ENCODE data around the gene TMEM163. TPM values are rescaled to one million over a fixed set of nuclear protein-coding genes. Genes with fewer than 3 reads are reported as not detected.

Gene TMEM163
- total RNA-seq, 1 experiment from 2014 or later = 4.1 TPM

- POLR2A ChIA-PET = no interaction called here
- Mint-ChIP-seq H3K27ac (ENCODE audit: unreplicated experiment) (no peak overlapping the region), H3K36me3 (ENCODE audit: insufficient read depth, unreplicated experiment) (no peaks in the 10 kb centered on the region), H3K27me3 (ENCODE audit: insufficient read depth, unreplicated experiment) (no peaks in the 10 kb centered on the region), H3K9me3 (ENCODE audit: unreplicated experiment) (no peaks in the 10 kb centered on the region), H3K4me1 (ENCODE audit: low read depth, unreplicated experiment) (no peaks in the 10 kb centered on the region), H3K4me3 (ENCODE audit: unreplicated experiment) (no peak overlapping the region)
- no peaks in the 10 kb centered on the region for H3K4me1 ChIP-seq
- no TSS peak for BruUV-seq (replicated peaks)
- no peaks in the 10 kb centered on the region; the same call in 1 of the 2 replicates for H3K27me3 ChIP-seq (replicated peaks; ENCODE audit: control insufficient read depth, insufficient read depth, low read length)
- H3K36me3 ChIP-seq (ENCODE audit: control insufficient read depth, insufficient read depth, low read length) = no peaks in the 10 kb centered on the region
- TF ChIP-seq CTCF (IDR thresholded peaks at IDR 0.05; ENCODE audit: insufficient read depth in 1 of 2, low read depth in 1 of 2, low read length in 1 of 2, severe bottlenecking in 1 of 2, unreplicated experiment in 1 of 2) = no peak
- intact Hi-C loops (cut with micrococcal nuclease; ENCODE audit: unreplicated experiment) = no loop called here
- no peak overlapping the region for H3K4me3 ChIP-seq (ENCODE audit: low read depth, low read length)
- H3K9me3 ChIP-seq = no peaks in the 10 kb centered on the region
- DNase-seq = no peak
- CTCF ChIA-PET = no interaction called here
Measured at GRCh38 chr2:134634054-134634753, 84.6 kb downstream of the TMEM163 start.

DNA sequence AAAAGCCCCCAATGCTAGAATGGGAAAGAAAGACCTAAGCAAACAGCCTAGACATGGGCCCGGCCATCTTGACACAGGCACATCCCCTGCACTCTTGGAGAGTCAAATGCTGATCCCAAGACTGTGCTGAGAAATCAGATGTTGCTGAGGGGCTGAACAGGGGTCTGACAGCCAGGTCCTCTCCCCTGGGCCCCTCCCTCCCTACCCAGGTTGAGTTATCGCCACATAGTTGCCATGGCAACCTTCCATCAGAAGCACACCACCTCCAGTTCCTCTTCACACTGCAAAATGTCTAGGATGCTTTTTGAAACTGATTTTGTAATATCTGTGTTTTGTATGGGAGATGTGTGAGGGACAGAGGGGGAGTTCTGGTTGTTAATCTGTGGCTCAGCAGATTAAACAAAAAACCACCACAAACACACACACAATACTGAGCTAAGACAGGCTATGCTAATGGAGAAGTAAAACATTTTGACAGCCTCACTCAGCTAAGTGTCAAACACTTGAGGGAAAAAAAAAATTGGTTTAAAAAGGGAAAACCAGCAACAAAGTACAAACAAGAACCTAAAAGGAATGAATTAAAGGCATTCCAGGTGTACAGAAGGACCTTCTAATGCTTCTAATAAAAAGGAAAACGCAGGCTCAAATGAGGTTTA is 88.2 kb downstream of the TMEM163 start:
- Histone ChIP-seq H3K4me3 (ENCODE audit: low read depth, low read length) (no peak overlapping the region), H3K36me3 (ENCODE audit: control insufficient read depth, insufficient read depth, low read length) (no peaks in the 10 kb centered on the region), H3K9me3 (no peaks in the 10 kb centered on the region), H3K27me3 (replicated peaks; ENCODE audit: control insufficient read depth, insufficient read depth, low read length) (no peaks in the 10 kb centered on the region; the same call in 1 of the 2 replicates), H3K4me1 (no peaks in the 10 kb centered on the region)
- Mint-ChIP-seq H3K27ac (ENCODE audit: unreplicated experiment) (no peak overlapping the region), H3K4me3 (ENCODE audit: unreplicated experiment) (no peak overlapping the region), H3K36me3 (ENCODE audit: insufficient read depth, unreplicated experiment) (no peaks in the 10 kb centered on the region), H3K4me1 (ENCODE audit: low read depth, unreplicated experiment) (no peaks in the 10 kb centered on the region), H3K27me3 (ENCODE audit: insufficient read depth, unreplicated experiment) (no peaks in the 10 kb centered on the region), H3K9me3 (ENCODE audit: unreplicated experiment) (no peaks in the 10 kb centered on the region)
- CTCF ChIA-PET = no interaction called here
- intact Hi-C loops (cut with micrococcal nuclease; ENCODE audit: unreplicated experiment) = no loop called here
- POLR2A ChIA-PET = no interaction called here
- TF ChIP-seq CTCF (IDR thresholded peaks at IDR 0.05; ENCODE audit: insufficient read depth in 1 of 2, low read depth in 1 of 2, low read length in 1 of 2, severe bottlenecking in 1 of 2, unreplicated experiment in 1 of 2) = no peak
- no TSS peak for BruUV-seq (replicated peaks)
- DNase-seq = no peak

DNA sequence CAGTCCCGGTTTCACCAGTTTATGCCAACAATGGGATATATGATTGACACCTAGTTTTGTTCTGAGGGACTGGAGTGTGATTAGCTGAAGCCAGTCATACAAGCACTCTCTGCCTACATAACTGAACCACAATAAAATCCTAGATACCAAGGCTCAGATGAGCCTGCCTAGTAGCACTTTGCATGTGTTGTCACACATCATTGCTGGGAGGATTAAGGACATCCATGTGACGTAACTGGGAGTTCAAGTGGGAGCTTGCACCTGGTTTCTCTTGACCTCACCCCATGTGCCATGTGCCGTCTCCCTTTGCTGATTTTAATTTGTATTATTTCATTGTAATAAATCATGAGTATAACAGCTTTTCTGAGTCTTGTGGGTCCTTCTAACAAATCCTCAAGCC is 90.3 kb downstream of the TMEM163 start:
- no peak for TF ChIP-seq CTCF (IDR thresholded peaks at IDR 0.05; ENCODE audit: insufficient read depth in 1 of 2, low read depth in 1 of 2, low read length in 1 of 2, severe bottlenecking in 1 of 2, unreplicated experiment in 1 of 2)
- Histone ChIP-seq H3K36me3 (ENCODE audit: control insufficient read depth, insufficient read depth, low read length) (no peaks in the 10 kb centered on the region), H3K4me1 (no peaks in the 10 kb centered on the region), H3K4me3 (ENCODE audit: low read depth, low read length) (no peak overlapping the region), H3K9me3 (no peaks in the 10 kb centered on the region), H3K27me3 (replicated peaks; ENCODE audit: control insufficient read depth, insufficient read depth, low read length) (no peaks in the 10 kb centered on the region)
- Mint-ChIP-seq H3K4me1 (ENCODE audit: low read depth, unreplicated experiment) (no peaks in the 10 kb centered on the region), H3K27me3 (ENCODE audit: insufficient read depth, unreplicated experiment) (no peaks in the 10 kb centered on the region), H3K27ac (ENCODE audit: unreplicated experiment) (no peak overlapping the region), H3K9me3 (ENCODE audit: unreplicated experiment) (no peaks in the 10 kb centered on the region), H3K4me3 (ENCODE audit: unreplicated experiment) (no peak overlapping the region), H3K36me3 (ENCODE audit: insufficient read depth, unreplicated experiment) (no peaks in the 10 kb centered on the region)
- ChIA-PET POLR2A (no interaction called here), CTCF (no interaction called here)
- DNase-seq = no peak
- BruUV-seq (replicated peaks) = no TSS peak
- intact Hi-C loops (cut with micrococcal nuclease; ENCODE audit: unreplicated experiment) = no loop called here

Measured in Caco-2 (cell line).